Heart left ventricle (tissue), 16 donors: ENCODE measurements around the gene ABTB1. TPM values are rescaled to one million over a fixed set of nuclear protein-coding genes. Genes with fewer than 3 reads are reported as not detected.
A peak's percentile ranks its signal among the peaks of the same experiment; 100 is the strongest.
"Not testable (repeated sequence)": the region's sequence is repeated elsewhere in the genome, so short reads cannot be mapped to it uniquely, and the experiment has no call there.

Source experiments
- ATAC-seq, 4 donors: fragments of 200-7000 bp; cut with Tn5 transposase; one replicate each; pipeline ENCODE4 v1.9.1; 2020 to 2022; ENCODE audit warnings: moderate library complexity in 4 of 4, mild to moderate bottlenecking in 3 of 4, moderate number of reproducible peaks in 1 of 4
- DNase-seq, 5 donors: peaks; one replicate each; pipeline ENCODE4 v3.0.0-alpha.2; 2020
- H3K27ac ChIP-seq, 12 donors: fragments of 200-600 bp; sonication (generic) in 4 of 12; one replicate each; pipeline versions ENCODE4 v1.5.0 to v1.8.0; 2016 to 2022; ENCODE audit warnings: mild to moderate bottlenecking in 2 of 12
- H3K27me3 ChIP-seq, 9 donors: fragments of 200-600 bp; sonication (generic) in 2 of 9; one replicate each; pipeline versions ENCODE4 v1.5.1 to v1.8.0; 2016 to 2022; ENCODE audit warnings: mild to moderate bottlenecking in 3 of 9
- H3K36me3 ChIP-seq, 9 donors: fragments of 200-600 bp; sonication (generic) in 2 of 9; one replicate each; pipeline versions ENCODE4 v1.5.0 to v1.8.0; 2018 to 2022; ENCODE audit warnings: mild to moderate bottlenecking in 2 of 9
- H3K4me1 ChIP-seq, 12 donors: fragments of 200-600 bp; sonication (generic) in 4 of 12; one replicate each; pipeline versions ENCODE4 v1.5.0 to v1.8.0; 2016 to 2022; ENCODE audit warnings: mild to moderate bottlenecking in 3 of 12
- H3K4me3 ChIP-seq, 12 donors: fragments of 200-600 bp; sonication (generic) in 4 of 12; one replicate each; pipeline versions ENCODE4 v1.5.0 to v1.8.0; 2017 to 2022; ENCODE audit warnings: mild to moderate bottlenecking in 9 of 12, moderate library complexity in 4 of 12
- H3K9me3 ChIP-seq, 12 donors: fragments of 200-600 bp; sonication (generic) in 4 of 12; one replicate each; pipeline versions ENCODE4 v1.5.0 to v1.8.0; 2016 to 2022; ENCODE audit warnings: mild to moderate bottlenecking in 1 of 12
- POLR2A ChIP-seq, 2 donors: fragments of 450-650 bp; IDR thresholded peaks; one replicate each; pipeline ENCODE4 v1.6.1; 2017; ENCODE audit warnings: antibody characterized with exemption in 2 of 2, mild to moderate bottlenecking in 2 of 2, moderate library complexity in 2 of 2
- WGBS, 4 donors: extraction: QIAGEN DNeasy Blood & Tissue Kit in 2 of 4; methylation state at CpG; one replicate each; pipeline versions ENCODE4 v1.1.5 to v1.1.7; 2013 to 2018; 5-methylcytosine and 5-hydroxymethylcytosine counted together
- intact Hi-C, 10 donors: fragments of 100-400 bp; cut with DNase I; formaldehyde crosslinking; loops; one replicate each; pipeline versions ENCODE4 v1.11.1 to v1.14.2; 2022
- polyA plus RNA-seq, 2 donors: library from polyadenylated mRNA; stranded (reverse); fragments of 200-250 nt; gene quantifications; one replicate each; pipeline ENCODE4 v1.2.3, GENCODE V29; 2013
- total RNA-seq, 9 donors: library from RNA; depleted of rRNA in 2 of 9; stranded (reverse); fragments of >200 nt in 2 of 9; fragmentation: NEBNext Ultra II Directional in 3 of 9; extraction: Animal tissue kit (Norgen Biotek cat#: 25700) in 3 of 9; gene quantifications; one replicate each; pipeline versions ENCODE4 v1.1.0 to v1.2.4, GENCODE V29; 2016 to 2023
- TF ChIP-seq, protein P1 (sequence below), 12 donors: fragments of 200-600 bp; sonication (generic) in 4 of 12; IDR thresholded peaks; one replicate each; pipeline versions ENCODE4 v1.5.0 to v1.8.0; 2018 to 2022; ENCODE audit warnings: antibody characterized with exemption in 12 of 12, mild to moderate bottlenecking in 5 of 12
- donor health status: ischemic (EF 13 %, LVEDD 7.1; RV severe dilation, severe dysfunction).
- donor health status: healthy with polysubstance abuse.
- donor health status: DM: no; HTN: yes; CAD: no.
- donor health status: DM: no; HTN: no; CAD: no.
- donor health status: ischemic (EF 25% LVEDD 6.9; RV normal size, moderate dysfunction).
- donor health status: ischemic (EF 25% LVEDD 5.7; RV mildly dilated, moderate dysfunction).
- donor health status: healthy.
- donor health status: DM: yes; HTN: yes; CAD: no.
- donor health status: ischemic (EF 35%, LVEDD 5.7; RV mildly dilated, moderate dysfunction).
- donor health status: nonischemic (EF 11% LVEDD 7.7; RV severe dilation, severe dysfunction).
- donor health status: DM: yes; HTN: yes; CAD: no.
- donor health status: PGD.
- donor health status: ischemic (EF 29% LVEDD 5.4; RV normal size, mild dysfunction).
- donor health status: nonischemic (EF 23%, LVEDD 6.1; RV moderate dilation, normal function).

ABTB1 gene
- total and polyA plus RNA-seq, 11 donors = 15.4 to 39.3 (median 30.9) TPM

DNA sequence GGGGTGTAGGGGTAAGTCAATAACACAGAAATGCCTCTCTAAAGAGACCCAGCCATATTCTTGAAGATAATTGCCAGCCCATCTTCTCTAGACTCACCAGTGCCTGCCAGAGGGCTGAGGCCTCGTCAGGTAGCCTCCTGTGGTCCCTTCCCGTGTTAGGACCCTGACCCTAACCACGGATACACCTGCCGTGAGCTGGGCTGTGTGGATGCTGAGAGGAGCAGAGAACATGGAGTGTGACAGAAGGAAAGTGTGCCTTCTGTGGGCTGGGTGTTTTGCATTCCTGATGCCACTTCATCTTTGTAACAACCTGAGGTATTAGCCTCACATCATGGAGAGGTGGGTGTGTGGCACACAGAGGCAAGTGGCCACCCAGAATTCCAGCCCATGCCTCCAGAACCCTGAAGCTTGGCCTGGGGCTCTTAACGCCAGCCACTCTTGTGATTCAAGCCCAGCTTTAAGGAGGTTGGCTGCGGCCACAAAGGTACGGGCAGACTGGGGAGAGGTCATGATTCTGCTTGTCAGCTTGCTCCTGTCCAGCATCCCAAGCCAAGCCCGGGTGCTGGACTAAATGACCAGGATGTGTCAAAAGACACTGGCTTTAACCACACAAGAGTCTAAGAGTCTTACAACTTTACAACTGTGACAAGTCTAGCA is 21.1 kb upstream of the ABTB1 start:
- H3K27ac ChIP-seq = no peak overlapping the region
- H3K9me3 ChIP-seq = no peaks in the 10 kb centered on the region
- DNase-seq (no peak), ATAC-seq (peak in 1 of 4 donors; percentile 12)
- H3K4me3 ChIP-seq = no peak overlapping the region
- no peak for TF ChIP-seq POLR2A (IDR thresholded peaks at IDR 0.05)
- TF ChIP-seq, protein P1, sequence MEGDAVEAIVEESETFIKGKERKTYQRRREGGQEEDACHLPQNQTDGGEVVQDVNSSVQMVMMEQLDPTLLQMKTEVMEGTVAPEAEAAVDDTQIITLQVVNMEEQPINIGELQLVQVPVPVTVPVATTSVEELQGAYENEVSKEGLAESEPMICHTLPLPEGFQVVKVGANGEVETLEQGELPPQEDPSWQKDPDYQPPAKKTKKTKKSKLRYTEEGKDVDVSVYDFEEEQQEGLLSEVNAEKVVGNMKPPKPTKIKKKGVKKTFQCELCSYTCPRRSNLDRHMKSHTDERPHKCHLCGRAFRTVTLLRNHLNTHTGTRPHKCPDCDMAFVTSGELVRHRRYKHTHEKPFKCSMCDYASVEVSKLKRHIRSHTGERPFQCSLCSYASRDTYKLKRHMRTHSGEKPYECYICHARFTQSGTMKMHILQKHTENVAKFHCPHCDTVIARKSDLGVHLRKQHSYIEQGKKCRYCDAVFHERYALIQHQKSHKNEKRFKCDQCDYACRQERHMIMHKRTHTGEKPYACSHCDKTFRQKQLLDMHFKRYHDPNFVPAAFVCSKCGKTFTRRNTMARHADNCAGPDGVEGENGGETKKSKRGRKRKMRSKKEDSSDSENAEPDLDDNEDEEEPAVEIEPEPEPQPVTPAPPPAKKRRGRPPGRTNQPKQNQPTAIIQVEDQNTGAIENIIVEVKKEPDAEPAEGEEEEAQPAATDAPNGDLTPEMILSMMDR (IDR thresholded peaks at IDR 0.05) = no peak
- WGBS, 4 donors = 68 to 77% (median 74%) methylated on average over 7 to 8 of the region's 8 CpGs
- intact Hi-C loops = loop anchor here (1.0 to 10.0 kb wide), 12 partner anchors 179 to 481 kb away; partner anchors contain the start of gene SEC61A1 (in 2 of the 10)
- no peaks in the 10 kb centered on the region for H3K36me3 ChIP-seq
- no peaks in the 10 kb centered on the region for H3K27me3 ChIP-seq
- peaks cover 0 to 12% (median 4%) of the 10 kb centered on the region in 12 donors for H3K4me1 ChIP-seq

GRCh38 chr3:127652246-127652995 is 20.3 kb upstream of the ABTB1 start:
- TF ChIP-seq, protein P1 (IDR thresholded peaks at IDR 0.05) = peak; percentile 83 to 96 (median 92)
- TF ChIP-seq POLR2A (IDR thresholded peaks at IDR 0.05) = no peak
- H3K27ac ChIP-seq = no peak overlapping the region
- ATAC-seq (peak; percentile 64 to 89 (median 88)), DNase-seq (peak in 3 of 5 donors; percentile 55 to 61 (median 60))
- intact Hi-C loops = loop anchor here (1.0 to 10.0 kb wide), 11 partner anchors 178 to 480 kb away; partner anchors contain the start of gene SEC61A1 (in 2 of the 10)
- WGBS, 4 donors = 55 to 70% (median 57%) methylated on average over 9 to 13 of the region's 13 CpGs
- H3K4me1 ChIP-seq = peaks cover 0 to 12% (median 4%) of the 10 kb centered on the region in 12 donors
- H3K4me3 ChIP-seq = peak overlapping the region in 1 of 12 donors; percentile 19
- no peaks in the 10 kb centered on the region for H3K27me3 ChIP-seq
- no peaks in the 10 kb centered on the region for H3K9me3 ChIP-seq
- no peaks in the 10 kb centered on the region for H3K36me3 ChIP-seq

- H3K27me3 ChIP-seq = no peaks in the 10 kb centered on the region
- H3K36me3 ChIP-seq = no peaks in the 10 kb centered on the region
- no peak for ATAC-seq
- H3K27ac ChIP-seq = no peak overlapping the region
- no peaks in the 10 kb centered on the region for H3K9me3 ChIP-seq
- intact Hi-C loops = loop anchor here in 7 of 10 donors (5.0 to 10.0 kb wide), 6 partner anchors 178 to 478 kb away; partner anchors contain the start of gene SEC61A1 (in 2 of the 7)
- WGBS, 4 donors = 86 to 92% (median 87%) methylated on average over 4 of the region's 4 CpGs
- peaks cover 0 to 13% (median 5%) of the 10 kb centered on the region in 12 donors for H3K4me1 ChIP-seq
- TF ChIP-seq, protein P1 (IDR thresholded peaks at IDR 0.05) = no peak
- TF ChIP-seq POLR2A (IDR thresholded peaks at IDR 0.05) = no peak
- DNase-seq = no peak
- H3K4me3 ChIP-seq = no peak overlapping the region
Observed at GRCh38 chr3:127654374-127654773, 18.4 kb upstream of the ABTB1 start.

DNA sequence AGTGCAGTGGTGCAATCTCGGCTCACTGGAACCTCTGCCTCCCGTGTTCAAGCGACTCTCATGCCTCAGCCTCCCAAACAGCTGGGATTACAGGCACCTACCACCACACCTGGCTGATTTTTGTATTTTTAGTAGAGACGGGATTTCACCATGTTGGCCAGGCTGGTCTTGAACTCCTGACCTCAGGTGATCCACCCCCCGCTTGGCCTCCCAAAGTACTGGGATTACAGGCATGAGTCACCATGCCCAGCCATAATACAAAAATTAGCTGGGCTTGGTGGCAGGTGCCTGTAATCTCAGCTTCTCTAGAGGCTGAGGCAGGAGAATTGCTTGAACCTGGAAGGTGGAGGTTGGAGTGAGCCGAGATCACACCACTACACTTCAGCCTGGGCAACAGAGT is 17.8 kb upstream of the ABTB1 start:
- not testable (repeated sequence) for H3K36me3 ChIP-seq, ATAC-seq, H3K27ac ChIP-seq, DNase-seq, H3K27me3 ChIP-seq, H3K9me3 ChIP-seq, H3K4me3 ChIP-seq
- intact Hi-C loops = loop anchor here in 7 of 10 donors (5.0 to 10.0 kb wide), 6 partner anchors 177 to 477 kb away; partner anchors contain the start of gene SEC61A1 (in 2 of the 7)
- WGBS, 4 donors = 96 to 99% (median 96%) methylated on average over 6 of the region's 6 CpGs
- peaks cover 0 to 19% (median 5%) of the 10 kb centered on the region in 12 donors for H3K4me1 ChIP-seq
